Peyer's patch (tissue), 4 donors: Measurements from ENCODE around the gene FMO3. TPM values are rescaled to one million over a fixed set of nuclear protein-coding genes. Genes with fewer than 3 reads are reported as not detected.
A peak's percentile ranks its signal among the peaks of the same experiment; 100 is the strongest.

Experiments used
- DNase-seq, 3 donors: peaks; one replicate each; pipeline ENCODE4 v3.0.0-alpha.2; 2017 to 2019
- H3K27ac ChIP-seq, 4 donors: fragments of 200-600 bp; sonication (generic); one replicate each; pipeline ENCODE4 v1.5.1; 2016 to 2019
- H3K27me3 ChIP-seq, 2 donors: fragments of 200-600 bp; sonication (generic); one replicate each; pipeline ENCODE4 v1.5.1; 2019
- H3K36me3 ChIP-seq, 3 donors: fragments of 200-600 bp; sonication (generic); one replicate each; pipeline ENCODE4 v1.5.1; 2016 to 2019
- H3K4me1 ChIP-seq, 4 donors: fragments of 200-600 bp; sonication (generic); one replicate each; pipeline ENCODE4 v1.5.1; 2016 to 2019
- H3K4me3 ChIP-seq, 4 donors: fragments of 200-600 bp; sonication (generic); 1 replicate in 3 of 4; 2 replicates in 1 of 4; pipeline ENCODE4 v1.5.1; 2016 to 2019; ENCODE audit warnings: mild to moderate bottlenecking in 1 of 4
- H3K9me3 ChIP-seq, 4 donors: fragments of 200-600 bp; sonication (generic); one replicate each; pipeline ENCODE4 v1.5.1; 2016 to 2019; ENCODE audit warnings: mild to moderate bottlenecking in 1 of 4
- CTCF ChIP-seq, 6 experiments: fragments of 450-650 bp in 4 of 6; fragments of 200-600 bp in 2 of 6; sonication (generic) in 1 of 6; IDR thresholded peaks; one replicate each; pipeline ENCODE4 v1.5.1; 2017 to 2019; ENCODE audit warnings: antibody characterized with exemption in 6 of 6, mild to moderate bottlenecking in 3 of 6, moderate library complexity in 1 of 6
- POLR2A ChIP-seq, 2 donors: fragments of 450-650 bp; IDR thresholded peaks; one replicate each; pipeline ENCODE4 v1.5.1; 2017; ENCODE audit warnings: antibody characterized with exemption in 2 of 2, mild to moderate bottlenecking in 2 of 2, moderate library complexity in 2 of 2
- total RNA-seq, 4 donors: library from RNA; depleted of rRNA; stranded (reverse); fragments of >200 nt; gene quantifications; one replicate each; pipeline ENCODE4 v1.1.0, GENCODE V29; 2016

Gene FMO3
- total RNA-seq, 4 donors from 2014 or later: 3.2 to 14.0 TPM; not detected in 2

DNA sequence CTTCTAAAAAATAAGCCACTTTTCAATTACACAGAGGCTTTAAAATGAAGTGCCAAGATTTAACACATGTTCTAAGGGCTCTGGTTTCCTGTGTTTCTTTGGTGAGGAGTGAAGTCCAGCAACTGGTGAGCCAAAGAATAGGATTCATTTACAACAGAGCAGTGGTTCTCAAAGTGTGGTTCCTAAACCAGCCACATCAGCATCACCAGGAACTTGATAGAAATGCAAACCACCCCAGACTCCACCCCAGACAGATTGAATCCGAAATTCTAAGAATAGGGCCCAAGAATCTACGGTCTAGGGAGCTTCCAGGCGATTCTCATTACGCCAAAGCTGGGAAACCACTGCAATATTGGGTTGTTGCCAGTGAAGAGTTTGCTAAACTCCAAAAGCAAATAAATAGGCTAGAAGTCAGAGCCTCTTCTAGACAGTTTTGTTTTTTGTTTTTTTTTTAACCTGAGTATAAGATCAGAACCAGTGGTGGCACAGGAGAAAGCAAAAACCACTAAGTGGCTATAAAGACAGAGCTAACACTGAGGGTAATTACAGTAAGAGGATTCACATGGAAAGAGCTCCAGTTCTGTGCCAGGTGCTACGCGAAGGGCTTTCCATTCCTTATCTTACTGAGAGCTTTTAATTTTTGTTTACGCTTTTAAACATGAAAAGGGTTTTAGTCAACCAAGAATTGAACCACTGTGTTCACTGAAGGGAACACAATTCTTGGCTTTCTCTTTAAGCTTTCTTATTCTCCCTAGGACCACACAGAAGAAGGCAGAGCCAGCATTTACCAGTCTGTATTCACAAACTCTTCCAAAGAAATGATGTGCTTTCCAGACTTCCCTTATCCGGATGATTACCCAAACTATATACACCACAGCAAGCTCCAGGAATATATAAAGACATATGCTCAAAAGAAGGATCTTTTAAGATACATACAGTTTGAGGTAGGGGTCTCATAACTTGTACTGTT lies 52.0 kb downstream of the FMO3 start:
- peak in 1 of 3 donors; percentile 47 for DNase-seq
- H3K27ac ChIP-seq: peak overlapping the region; percentile 32 to 78 (median 54)

DNA sequence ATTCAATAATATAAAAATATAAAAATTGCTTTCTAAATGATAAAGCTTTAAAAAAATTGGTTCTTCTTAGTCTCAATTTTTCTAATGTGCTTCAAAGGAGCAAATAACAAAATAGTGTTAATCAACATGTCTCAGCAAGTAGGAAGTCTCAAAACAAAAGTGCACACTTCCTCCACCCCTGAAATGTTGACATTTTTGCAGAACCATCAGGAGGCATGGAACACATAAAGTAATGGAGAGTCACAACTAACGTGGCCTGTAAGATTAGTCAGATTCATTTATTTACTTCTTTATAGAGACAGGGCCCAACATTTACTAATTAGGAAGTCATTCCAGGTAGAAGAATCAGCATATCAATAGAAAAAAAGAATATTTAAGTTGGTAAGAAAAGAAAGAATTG lies 59.5 kb downstream of the FMO3 start:
- DNase-seq: no peak
- TF ChIP-seq POLR2A (IDR thresholded peaks at IDR 0.05) (no peak), CTCF (IDR thresholded peaks at IDR 0.05) (no peak)
- Histone ChIP-seq H3K36me3 (no peaks in the 10 kb centered on the region), H3K27ac (no peak overlapping the region), H3K27me3 (no peaks in the 10 kb centered on the region), H3K4me3 (no peak overlapping the region), H3K9me3 (no peaks in the 10 kb centered on the region), H3K4me1 (no peaks in the 10 kb centered on the region)

More for the DNA sequence above, 52.0 kb downstream of the FMO3 start:
- Histone ChIP-seq H3K4me1 (no peaks in the 10 kb centered on the region), H3K4me3 (no peak overlapping the region), H3K27me3 (no peaks in the 10 kb centered on the region), H3K9me3 (no peaks in the 10 kb centered on the region), H3K36me3 (no peaks in the 10 kb centered on the region)
- TF ChIP-seq POLR2A (IDR thresholded peaks at IDR 0.05) (no peak), CTCF (IDR thresholded peaks at IDR 0.05) (no peak)

GRCh38 chr1:171152549-171152948 lies 61.8 kb downstream of the FMO3 start:
- no peak for DNase-seq
- Histone ChIP-seq H3K27me3 (no peaks in the 10 kb centered on the region), H3K27ac (no peak overlapping the region), H3K36me3 (no peaks in the 10 kb centered on the region), H3K9me3 (no peaks in the 10 kb centered on the region), H3K4me1 (no peaks in the 10 kb centered on the region), H3K4me3 (no peak overlapping the region)
- TF ChIP-seq CTCF (IDR thresholded peaks at IDR 0.05): no peak
- TF ChIP-seq POLR2A (IDR thresholded peaks at IDR 0.05): no peak

DNA sequence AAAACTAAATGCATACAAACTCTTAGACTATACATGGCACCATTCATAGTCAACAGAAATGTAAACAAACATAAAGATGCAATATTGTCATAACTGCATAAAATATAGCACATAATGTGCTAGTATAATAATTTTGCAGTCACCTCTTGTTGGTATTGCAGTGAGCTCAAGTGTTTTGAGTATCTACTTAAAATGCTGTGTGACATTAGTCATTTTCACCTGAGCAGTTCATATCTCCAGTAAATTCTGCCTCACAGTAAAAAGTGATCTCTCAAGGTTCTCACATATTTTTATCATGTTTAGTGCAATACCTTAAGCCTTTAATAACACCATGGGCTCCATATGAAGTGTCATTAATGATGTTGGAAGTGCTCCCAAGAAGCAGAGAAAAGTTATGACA lies 64.8 kb downstream of the FMO3 start:
- H3K36me3 ChIP-seq: no peaks in the 10 kb centered on the region
- no peak overlapping the region for H3K4me3 ChIP-seq
- TF ChIP-seq CTCF (IDR thresholded peaks at IDR 0.05) (no peak), POLR2A (IDR thresholded peaks at IDR 0.05) (no peak)
- H3K4me1 ChIP-seq: no peaks in the 10 kb centered on the region
- DNase-seq: no peak
- H3K9me3 ChIP-seq: no peaks in the 10 kb centered on the region
- no peaks in the 10 kb centered on the region for H3K27me3 ChIP-seq
- H3K27ac ChIP-seq: no peak overlapping the region

GRCh38 chr1:171158096-171158495 lies 67.4 kb downstream of the FMO3 start:
- TF ChIP-seq POLR2A (IDR thresholded peaks at IDR 0.05) (no peak), CTCF (IDR thresholded peaks at IDR 0.05) (no peak)
- H3K27me3 ChIP-seq: no peaks in the 10 kb centered on the region
- H3K4me1 ChIP-seq: peaks cover 0 to 6% (median 1%) of the 10 kb centered on the region in 4 donors
- no peaks in the 10 kb centered on the region for H3K36me3 ChIP-seq
- H3K4me3 ChIP-seq: no peak overlapping the region
- H3K27ac ChIP-seq: no peak overlapping the region
- no peaks in the 10 kb centered on the region for H3K9me3 ChIP-seq
- DNase-seq: no peak
